Measurements from ENCODE around the gene SHC2. TPM values are rescaled to one million over a fixed set of nuclear protein-coding genes. Genes with fewer than 3 reads are reported as not detected.

The SHC2 gene
- total RNA-seq, 1 donor from 2014 or later = 24.0 TPM

DNA sequence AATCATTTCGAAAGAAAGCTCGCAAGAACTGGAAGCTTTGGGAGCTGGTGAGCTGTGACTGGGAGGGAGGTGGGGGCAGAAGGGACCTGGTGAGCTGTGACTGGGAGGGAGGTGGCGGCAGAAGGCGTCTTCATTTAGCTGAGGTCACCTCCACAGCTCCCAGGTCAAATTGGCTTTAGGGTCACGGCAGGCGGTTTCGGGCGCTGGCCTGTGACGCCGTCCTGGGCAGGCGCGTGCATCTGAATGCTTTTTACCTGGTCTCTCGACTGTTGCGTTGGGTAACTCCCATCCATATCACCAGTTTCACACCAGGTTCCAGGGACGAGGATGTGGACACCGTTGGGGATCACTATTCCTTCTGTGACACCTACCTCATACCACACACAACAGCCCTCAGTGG, 81.0 kb downstream of the SHC2 start:
- H3K4me3 ChIP-seq = no peak overlapping the region
- H3K9me3 ChIP-seq = no peaks in the 10 kb centered on the region
- H3K27ac ChIP-seq = no peak overlapping the region
- intact Hi-C loops (cut with DNase I) = no loop called here
- ATAC-seq (no peak), DNase-seq (no peak)
- no peaks in the 10 kb centered on the region for H3K36me3 ChIP-seq
- peaks cover 22% of the 10 kb centered on the region for H3K27me3 ChIP-seq (ENCODE audit: low read depth)
- no peaks in the 10 kb centered on the region for H3K4me1 ChIP-seq
- TF ChIP-seq, protein P1, sequence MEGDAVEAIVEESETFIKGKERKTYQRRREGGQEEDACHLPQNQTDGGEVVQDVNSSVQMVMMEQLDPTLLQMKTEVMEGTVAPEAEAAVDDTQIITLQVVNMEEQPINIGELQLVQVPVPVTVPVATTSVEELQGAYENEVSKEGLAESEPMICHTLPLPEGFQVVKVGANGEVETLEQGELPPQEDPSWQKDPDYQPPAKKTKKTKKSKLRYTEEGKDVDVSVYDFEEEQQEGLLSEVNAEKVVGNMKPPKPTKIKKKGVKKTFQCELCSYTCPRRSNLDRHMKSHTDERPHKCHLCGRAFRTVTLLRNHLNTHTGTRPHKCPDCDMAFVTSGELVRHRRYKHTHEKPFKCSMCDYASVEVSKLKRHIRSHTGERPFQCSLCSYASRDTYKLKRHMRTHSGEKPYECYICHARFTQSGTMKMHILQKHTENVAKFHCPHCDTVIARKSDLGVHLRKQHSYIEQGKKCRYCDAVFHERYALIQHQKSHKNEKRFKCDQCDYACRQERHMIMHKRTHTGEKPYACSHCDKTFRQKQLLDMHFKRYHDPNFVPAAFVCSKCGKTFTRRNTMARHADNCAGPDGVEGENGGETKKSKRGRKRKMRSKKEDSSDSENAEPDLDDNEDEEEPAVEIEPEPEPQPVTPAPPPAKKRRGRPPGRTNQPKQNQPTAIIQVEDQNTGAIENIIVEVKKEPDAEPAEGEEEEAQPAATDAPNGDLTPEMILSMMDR (IDR thresholded peaks at IDR 0.05) = no peak

DNA sequence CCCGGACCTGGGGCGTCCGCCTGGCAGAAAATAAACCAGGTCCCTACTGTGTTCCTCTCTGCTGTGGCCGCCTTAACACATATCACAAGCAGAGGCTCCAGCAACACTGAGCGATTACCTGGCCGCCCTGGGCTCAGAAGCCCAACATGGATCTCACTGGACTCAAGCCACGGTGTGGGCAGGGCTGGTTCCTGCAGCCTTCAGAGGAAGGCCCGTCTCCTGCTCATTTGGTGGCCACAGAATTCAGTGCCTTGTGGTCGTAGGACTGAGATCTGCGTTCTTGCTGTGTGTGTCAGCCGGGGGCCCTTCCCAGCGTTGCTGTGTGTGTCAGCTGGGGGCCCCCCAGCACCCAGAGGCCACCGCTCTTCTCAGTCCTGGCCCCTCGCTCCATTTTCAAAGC, 82.1 kb downstream of the SHC2 start:
- Histone ChIP-seq H3K9me3 (no peaks in the 10 kb centered on the region), H3K4me1 (no peaks in the 10 kb centered on the region), H3K27me3 (ENCODE audit: low read depth) (peaks cover 24% of the 10 kb centered on the region), H3K27ac (no peak overlapping the region), H3K4me3 (no peak overlapping the region), H3K36me3 (no peaks in the 10 kb centered on the region)
- DNase-seq = no peak
- TF ChIP-seq, protein P1 (IDR thresholded peaks at IDR 0.05) = no peak
- ATAC-seq = peak in 1 of 2 donors; percentile 8
- intact Hi-C loops (cut with DNase I) = no loop called here

DNA sequence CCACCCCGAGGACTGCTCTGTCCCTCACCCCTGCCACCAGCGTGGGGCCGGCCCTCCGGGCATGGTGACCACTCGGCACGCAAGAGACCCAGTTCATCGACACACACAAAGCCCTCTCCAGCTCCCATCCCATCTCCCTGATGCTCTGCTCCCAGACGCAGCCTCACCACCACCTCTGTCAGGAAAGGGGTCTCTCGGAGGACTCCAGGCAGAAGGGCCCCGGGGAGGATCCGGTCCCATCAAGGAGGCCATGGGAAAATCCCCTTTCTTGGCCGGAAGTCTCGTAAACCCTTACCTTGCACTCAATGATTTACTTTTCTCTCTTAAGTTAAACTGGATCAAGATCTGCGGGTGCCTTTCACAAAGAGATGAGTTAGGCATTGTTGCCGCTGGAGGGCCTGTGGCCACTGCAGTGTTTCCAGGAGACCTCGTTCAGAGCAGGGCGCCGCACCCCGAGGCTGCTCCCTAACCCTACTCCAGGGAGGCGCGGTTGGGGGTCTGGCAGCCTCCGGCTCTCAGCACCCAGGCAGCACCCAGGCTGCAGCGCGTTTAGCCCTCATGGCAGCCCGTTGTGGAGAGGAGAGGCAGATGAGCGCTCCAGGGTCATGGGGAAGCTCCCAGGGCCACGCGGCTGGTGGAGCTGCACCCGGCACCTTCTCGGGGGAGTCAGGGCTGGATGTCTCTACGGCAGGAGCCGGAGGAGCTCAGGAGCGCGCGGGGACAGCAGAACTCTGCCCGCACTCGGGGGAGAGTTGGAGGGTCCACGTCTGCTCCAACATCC, 82.8 kb downstream of the SHC2 start:
- no peak for DNase-seq
- intact Hi-C loops (cut with DNase I) = no loop called here

DNA sequence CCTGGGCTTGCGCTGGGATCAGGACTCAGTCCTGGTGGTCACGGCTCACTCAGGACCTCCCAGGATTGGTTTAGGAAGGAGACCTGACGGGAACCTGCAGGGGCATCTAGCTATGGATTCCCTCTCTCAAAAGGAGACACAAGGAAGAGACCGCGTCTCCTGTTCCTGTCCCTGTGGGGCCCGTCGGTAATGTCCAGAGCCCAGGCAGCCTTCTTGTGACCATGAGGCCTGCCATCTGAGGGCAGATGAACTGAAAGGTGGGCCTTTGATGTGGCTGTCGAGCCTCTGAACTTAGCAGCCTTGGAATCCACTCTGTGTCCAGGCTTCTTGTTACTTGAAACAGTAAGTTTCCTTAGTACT, 84.7 kb downstream of the SHC2 start:
- no peaks in the 10 kb centered on the region for H3K9me3 ChIP-seq
- no peak overlapping the region for H3K4me3 ChIP-seq
- TF ChIP-seq, protein P1 (IDR thresholded peaks at IDR 0.05) = no peak
- H3K27me3 ChIP-seq (ENCODE audit: low read depth) = peaks cover 25% of the 10 kb centered on the region
- no peak overlapping the region for H3K27ac ChIP-seq
- ATAC-seq (no peak), DNase-seq (no peak)
- peaks cover 7% of the 10 kb centered on the region for H3K4me1 ChIP-seq
- no peaks in the 10 kb centered on the region for H3K36me3 ChIP-seq
- intact Hi-C loops (cut with DNase I) = no loop called here

More for the DNA sequence above, 82.8 kb downstream of the SHC2 start:
- no peaks in the 10 kb centered on the region for H3K4me1 ChIP-seq
- no peaks in the 10 kb centered on the region for H3K36me3 ChIP-seq
- peaks cover 24% of the 10 kb centered on the region for H3K27me3 ChIP-seq (ENCODE audit: low read depth)
- no peaks in the 10 kb centered on the region for H3K9me3 ChIP-seq
- peak; percentile 20 to 37 for ATAC-seq
- TF ChIP-seq, protein P1 (IDR thresholded peaks at IDR 0.05) = no peak
- no peak overlapping the region for H3K4me3 ChIP-seq
- H3K27ac ChIP-seq = no peak overlapping the region

DNA sequence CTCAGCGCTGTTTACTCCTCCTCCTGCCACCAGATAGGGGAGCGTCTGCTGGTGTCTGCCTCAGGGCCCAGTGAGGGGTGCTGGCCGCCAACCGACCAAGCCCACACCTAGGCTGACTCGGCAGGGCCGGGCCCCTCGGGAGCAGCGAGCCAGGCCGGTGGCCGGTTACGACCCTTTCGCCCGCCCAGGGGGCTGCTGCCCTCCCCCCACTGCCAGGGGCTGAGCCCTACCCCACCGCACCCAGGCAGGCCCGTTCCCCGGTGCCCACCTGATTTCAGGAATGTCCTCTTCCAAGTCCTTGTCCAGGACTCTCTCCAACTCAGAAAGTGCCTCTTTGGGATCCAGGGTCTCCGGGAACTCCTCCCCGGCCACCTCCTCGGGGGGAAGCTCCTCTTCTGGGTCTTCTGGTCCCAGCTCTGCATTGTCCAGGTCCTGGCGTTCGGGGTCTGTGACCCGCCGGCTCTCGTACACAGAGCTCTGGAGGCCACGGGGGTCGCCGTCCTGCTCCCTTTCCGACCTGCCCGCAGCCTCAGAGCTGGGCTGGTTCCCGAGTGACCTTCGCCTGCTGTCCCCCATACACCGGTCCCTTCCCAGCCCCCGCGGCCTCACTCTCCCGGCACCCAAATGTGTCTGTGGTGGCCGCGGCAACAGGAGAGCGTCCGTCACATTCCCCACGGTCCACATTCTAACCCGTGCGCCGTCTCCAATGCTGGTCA, 85.3 kb downstream of the SHC2 start:
- intact Hi-C loops (cut with DNase I) = no loop called here
- no peak for ATAC-seq
- no peak overlapping the region for H3K27ac ChIP-seq
- H3K4me1 ChIP-seq = peaks cover 7% of the 10 kb centered on the region
- TF ChIP-seq, protein P1 (IDR thresholded peaks at IDR 0.05) = no peak
- H3K36me3 ChIP-seq = no peaks in the 10 kb centered on the region
- no peaks in the 10 kb centered on the region for H3K9me3 ChIP-seq
- DNase-seq = no peak
- H3K4me3 ChIP-seq = no peak overlapping the region
- peaks cover 28% of the 10 kb centered on the region for H3K27me3 ChIP-seq (ENCODE audit: low read depth)
